ENCODE data around the gene PLXDC2. TPM values are rescaled to one million over a fixed set of nuclear protein-coding genes. Genes with fewer than 3 reads are reported as not detected.

The PLXDC2 gene
- total and polyA plus RNA-seq, 8 donors, result 2.1 to 57.2 (median 11.2) TPM

DNA sequence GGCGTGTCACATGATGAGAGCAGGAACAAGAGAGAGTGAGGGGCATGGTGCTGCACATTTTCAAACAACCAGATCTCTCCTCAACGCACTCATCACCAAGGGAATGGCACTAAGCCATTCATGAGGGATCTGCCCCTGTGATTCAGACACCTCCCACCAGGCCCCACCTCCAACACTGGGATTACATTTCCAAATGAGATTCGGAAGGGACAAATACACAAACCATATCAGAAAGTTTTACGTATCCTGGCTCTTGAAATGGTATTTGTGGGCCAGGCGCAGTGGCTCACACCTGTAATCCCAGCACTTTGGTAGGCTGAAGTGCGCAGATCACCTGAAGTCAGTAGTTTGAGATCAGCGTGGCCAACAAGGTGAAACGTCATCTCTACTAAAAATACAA lies 189.4 kb downstream of the PLXDC2 start:
- 80 to 85% (median 83%) methylated on average over 8 of the region's 8 CpGs for WGBS, 5 donors
- Histone ChIP-seq H3K4me3 (no peak overlapping the region), H3K4me1 (peaks cover 0 to 15% (median 5%) of the 10 kb centered on the region in 4 donors), H3K27ac (peak overlapping the region in 4 of 5 donors; percentile 11 to 78 (median 52)), H3K36me3 (peaks cover 0 to 7% (median 2%) of the 10 kb centered on the region in 4 donors), H3K9me3 (no peaks in the 10 kb centered on the region), H3K27me3 (no peaks in the 10 kb centered on the region)
- intact Hi-C loops (cut with DNase I; ENCODE audit: low total_unique reads), result no loop called here
- TF ChIP-seq POLR2AphosphoS5 (IDR thresholded peaks at IDR 0.05) (no peak), POLR2A (IDR thresholded peaks at IDR 0.05) (no peak), EP300 (IDR thresholded peaks at IDR 0.05) (no peak)
- TF ChIP-seq, protein P1, sequence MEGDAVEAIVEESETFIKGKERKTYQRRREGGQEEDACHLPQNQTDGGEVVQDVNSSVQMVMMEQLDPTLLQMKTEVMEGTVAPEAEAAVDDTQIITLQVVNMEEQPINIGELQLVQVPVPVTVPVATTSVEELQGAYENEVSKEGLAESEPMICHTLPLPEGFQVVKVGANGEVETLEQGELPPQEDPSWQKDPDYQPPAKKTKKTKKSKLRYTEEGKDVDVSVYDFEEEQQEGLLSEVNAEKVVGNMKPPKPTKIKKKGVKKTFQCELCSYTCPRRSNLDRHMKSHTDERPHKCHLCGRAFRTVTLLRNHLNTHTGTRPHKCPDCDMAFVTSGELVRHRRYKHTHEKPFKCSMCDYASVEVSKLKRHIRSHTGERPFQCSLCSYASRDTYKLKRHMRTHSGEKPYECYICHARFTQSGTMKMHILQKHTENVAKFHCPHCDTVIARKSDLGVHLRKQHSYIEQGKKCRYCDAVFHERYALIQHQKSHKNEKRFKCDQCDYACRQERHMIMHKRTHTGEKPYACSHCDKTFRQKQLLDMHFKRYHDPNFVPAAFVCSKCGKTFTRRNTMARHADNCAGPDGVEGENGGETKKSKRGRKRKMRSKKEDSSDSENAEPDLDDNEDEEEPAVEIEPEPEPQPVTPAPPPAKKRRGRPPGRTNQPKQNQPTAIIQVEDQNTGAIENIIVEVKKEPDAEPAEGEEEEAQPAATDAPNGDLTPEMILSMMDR (IDR thresholded peaks at IDR 0.05), result no peak
- no peak for DNase-seq

DNA sequence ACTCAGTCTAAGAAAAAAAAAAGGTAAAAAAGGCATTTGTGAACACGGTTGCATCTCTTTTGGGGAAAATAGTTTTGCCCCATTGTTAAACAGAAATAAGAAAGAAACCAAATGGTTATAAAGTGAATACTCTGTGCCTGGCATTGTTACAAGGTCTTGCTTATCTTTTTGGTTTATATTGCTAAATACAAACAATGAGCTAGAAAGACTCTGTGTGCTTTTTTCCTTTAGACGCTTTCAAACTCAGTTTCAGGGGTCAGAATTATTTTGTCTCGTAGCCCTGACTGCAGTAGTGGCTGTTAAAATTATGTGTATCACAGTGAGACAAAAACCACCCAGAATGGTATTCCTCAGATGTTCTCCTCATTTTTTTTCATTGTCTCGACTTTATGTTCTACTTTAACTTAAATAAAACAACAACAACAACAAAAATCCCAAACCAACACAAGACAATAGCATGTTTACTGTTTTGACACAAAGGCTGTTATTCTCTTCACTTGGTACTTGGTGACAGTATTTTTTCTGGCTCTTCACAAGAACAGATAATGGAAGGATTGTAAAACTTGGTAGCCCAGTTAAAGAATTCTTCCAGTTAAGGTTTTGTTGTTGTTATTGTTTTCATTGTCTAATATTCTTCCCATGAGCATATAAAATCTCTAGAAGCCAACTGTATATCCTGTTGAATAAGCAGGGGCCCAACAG lies 190.1 kb downstream of the PLXDC2 start:
- Histone ChIP-seq H3K36me3 (peaks cover 0 to 7% (median 2%) of the 10 kb centered on the region in 4 donors), H3K4me1 (peaks cover 0 to 15% (median 5%) of the 10 kb centered on the region in 4 donors), H3K27me3 (no peaks in the 10 kb centered on the region), H3K4me3 (no peak overlapping the region), H3K9me3 (no peaks in the 10 kb centered on the region), H3K27ac (peak overlapping the region in 3 of 5 donors; percentile 19 to 71 (median 32))
- intact Hi-C loops (cut with DNase I; ENCODE audit: low total_unique reads), result no loop called here
- WGBS, 5 donors, result 30 to 51% (median 32%) methylated on average over 4 of the region's 4 CpGs
- no peak for DNase-seq
- TF ChIP-seq EP300 (IDR thresholded peaks at IDR 0.05), result no peak
- TF ChIP-seq POLR2A (IDR thresholded peaks at IDR 0.05), result no peak
- no peak for TF ChIP-seq POLR2AphosphoS5 (IDR thresholded peaks at IDR 0.05)
- TF ChIP-seq, protein P1 (IDR thresholded peaks at IDR 0.05), result no peak

DNA sequence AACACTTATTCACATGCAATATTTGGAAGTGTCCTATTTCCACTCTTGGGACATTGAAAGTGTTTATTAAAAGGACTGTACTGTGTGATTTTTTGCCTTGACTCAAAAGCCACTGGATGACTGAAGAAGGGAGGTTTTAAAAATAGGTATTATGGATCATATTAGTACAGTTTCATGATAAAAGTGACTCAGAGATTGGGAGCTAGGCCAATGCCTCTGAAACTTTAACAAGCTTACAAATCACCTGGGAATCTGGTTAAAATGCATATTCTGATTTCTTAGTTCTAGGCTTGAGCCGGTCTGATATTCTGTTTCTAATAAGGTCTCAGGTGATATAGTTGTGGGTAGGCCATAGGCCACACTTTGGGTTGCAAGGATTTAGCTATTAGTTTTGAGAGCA lies 191.2 kb downstream of the PLXDC2 start:
- no peak for TF ChIP-seq POLR2AphosphoS5 (IDR thresholded peaks at IDR 0.05)
- H3K4me1 ChIP-seq, result peaks cover 0 to 15% (median 5%) of the 10 kb centered on the region in 4 donors
- H3K27me3 ChIP-seq, result no peaks in the 10 kb centered on the region
- no peak for DNase-seq
- H3K9me3 ChIP-seq, result no peaks in the 10 kb centered on the region
- H3K4me3 ChIP-seq, result no peak overlapping the region
- 88 to 98% (median 89%) methylated on average over 1 of the region's 1 CpG for WGBS, 5 donors
- intact Hi-C loops (cut with DNase I; ENCODE audit: low total_unique reads), result no loop called here
- peaks cover 0 to 3% (median under 1%) of the 10 kb centered on the region in 4 donors for H3K36me3 ChIP-seq
- peak overlapping the region in 1 of 5 donors; percentile 19 for H3K27ac ChIP-seq

DNA sequence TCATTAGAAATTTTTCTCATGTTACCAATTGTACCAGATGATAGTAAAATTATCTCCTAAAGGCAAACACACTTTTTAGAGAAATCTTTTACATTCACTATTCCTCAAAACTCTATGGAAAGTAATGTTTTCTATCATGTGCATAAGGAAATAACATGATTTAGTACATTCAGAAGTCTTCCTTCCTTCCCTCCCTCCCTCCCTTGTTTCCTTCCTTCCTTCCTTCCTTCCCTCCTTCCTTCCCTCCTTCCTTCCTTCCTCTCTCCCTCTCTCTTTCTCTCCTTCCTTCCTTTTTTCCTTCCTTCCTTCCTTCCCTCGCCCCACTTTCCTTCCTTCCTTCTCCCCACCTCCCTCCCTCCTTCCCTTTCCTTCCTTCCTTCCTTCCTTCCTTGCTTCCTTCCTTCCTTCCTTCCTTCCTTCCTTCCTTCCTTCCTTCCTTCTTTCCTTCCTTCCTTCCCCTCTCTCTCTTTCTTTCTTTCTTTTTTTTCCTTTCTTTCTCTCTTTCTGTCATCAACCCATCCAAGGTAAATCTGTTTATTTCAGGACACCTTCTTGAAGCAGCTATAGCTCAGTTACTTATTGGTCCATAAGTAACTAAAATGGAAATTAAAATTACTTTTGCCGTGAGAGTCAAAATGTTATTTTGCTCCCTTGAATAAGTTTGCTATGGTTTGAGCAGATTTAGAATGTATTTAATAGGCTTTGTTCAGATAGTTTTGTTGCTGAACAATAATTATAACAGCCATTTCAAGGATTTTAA lies 197.9 kb downstream of the PLXDC2 start:
- Histone ChIP-seq H3K36me3 (no peaks in the 10 kb centered on the region), H3K9me3 (no peaks in the 10 kb centered on the region), H3K4me1 (peaks cover 0 to 4% (median 0%) of the 10 kb centered on the region in 4 donors), H3K27ac (no peak overlapping the region), H3K4me3 (no peak overlapping the region), H3K27me3 (no peaks in the 10 kb centered on the region)
- TF ChIP-seq EP300 (IDR thresholded peaks at IDR 0.05) (no peak), POLR2AphosphoS5 (IDR thresholded peaks at IDR 0.05) (no peak), POLR2A (IDR thresholded peaks at IDR 0.05) (no peak)
- TF ChIP-seq, protein P1 (IDR thresholded peaks at IDR 0.05), result no peak
- no peak for DNase-seq
- intact Hi-C loops (cut with DNase I; ENCODE audit: low total_unique reads), result no loop called here
- WGBS, 5 donors, result 74 to 93% (median 88%) methylated on average over 1 to 2 of the region's 2 CpGs
